ENCODE results near the gene NUP35. TPM values are rescaled to one million over a fixed set of nuclear protein-coding genes. Genes with fewer than 3 reads are reported as not detected.

NUP35 gene
- polyA plus RNA-seq, 1 donor from 2014 or later, result 40.7 TPM

- no peaks in the 10 kb centered on the region for H3K9me3 ChIP-seq (ENCODE audit: low read length)
- no peaks in the 10 kb centered on the region for H3F3A ChIP-seq (ENCODE audit: insufficient read depth, low read length, poor library complexity, severe bottlenecking)
Measured at GRCh38 chr2:183195397-183195796, 71.2 kb downstream of the NUP35 start.

GRCh38 chr2:183195998-183196409 is 71.8 kb downstream of the NUP35 start:
- no peaks in the 10 kb centered on the region for H3F3A ChIP-seq (ENCODE audit: insufficient read depth, low read length, poor library complexity, severe bottlenecking)
- H4K20me1 ChIP-seq (ENCODE audit: insufficient read depth), result no peaks in the 10 kb centered on the region
- no peaks in the 10 kb centered on the region for H3K79me2 ChIP-seq (replicated peaks; ENCODE audit: insufficient read depth, low read length)
- H2AFZ ChIP-seq (ENCODE audit: low read depth, low read length), result no peak overlapping the region
- no peaks in the 10 kb centered on the region for H3K9me3 ChIP-seq (ENCODE audit: low read length)
- H3K27me3 ChIP-seq (ENCODE audit: insufficient read depth, low read depth, low read length), result no peaks in the 10 kb centered on the region
- no peak overlapping the region for H3K9ac ChIP-seq (ENCODE audit: low read length)
- H3K27ac ChIP-seq (ENCODE audit: low read length), result no peak overlapping the region
- TF ChIP-seq EZH2 (IDR thresholded peaks at IDR 0.05; ENCODE audit: borderline replicate concordance, insufficient read depth, low read length, poor library complexity, severe bottlenecking), result no peak
- TF ChIP-seq POLR2AphosphoS5 (IDR thresholded peaks at IDR 0.05), result no peak
- TF ChIP-seq REST (IDR thresholded peaks at IDR 0.05; ENCODE audit: borderline replicate concordance), result no peak
- TF ChIP-seq TAF1 (IDR thresholded peaks at IDR 0.05; ENCODE audit: low read depth), result no peak
- no peak for TF ChIP-seq MXI1 (conservative IDR thresholded peaks at IDR 0.05; ENCODE audit: poor library complexity, severe bottlenecking)
- no peak for TF ChIP-seq SMC3 (conservative IDR thresholded peaks at IDR 0.05; ENCODE audit: poor library complexity)
- no peak overlapping the region for H3K4me3 ChIP-seq (ENCODE audit: low read length)
- peaks cover 4% of the 10 kb centered on the region for H3K36me3 ChIP-seq (ENCODE audit: insufficient read depth, low read length)
- H3K4me2 ChIP-seq (ENCODE audit: low read length), result no peak overlapping the region
- no peaks in the 10 kb centered on the region for H3K9me2 ChIP-seq (ENCODE audit: insufficient read depth, low read length)

More at GRCh38 chr2:183195397-183195796, 71.2 kb downstream of the NUP35 start:
- Histone ChIP-seq H2AFZ (ENCODE audit: low read depth, low read length) (no peak overlapping the region), H3K79me2 (replicated peaks; ENCODE audit: insufficient read depth, low read length) (no peaks in the 10 kb centered on the region), H4K20me1 (ENCODE audit: insufficient read depth) (no peaks in the 10 kb centered on the region), H3K9me2 (ENCODE audit: insufficient read depth, low read length) (no peaks in the 10 kb centered on the region), H3K4me2 (ENCODE audit: low read length) (no peak overlapping the region), H3K36me3 (ENCODE audit: insufficient read depth, low read length) (peaks cover 4% of the 10 kb centered on the region), H3K27me3 (ENCODE audit: insufficient read depth, low read depth, low read length) (no peaks in the 10 kb centered on the region), H3K9ac (ENCODE audit: low read length) (no peak overlapping the region), H3K4me3 (ENCODE audit: low read length) (no peak overlapping the region), H3K27ac (ENCODE audit: low read length) (no peak overlapping the region)
- no peak for TF ChIP-seq RAD21 (conservative IDR thresholded peaks at IDR 0.05)
- TF ChIP-seq MXI1 (conservative IDR thresholded peaks at IDR 0.05; ENCODE audit: poor library complexity, severe bottlenecking), result no peak
- TF ChIP-seq EP300 (conservative IDR thresholded peaks at IDR 0.05; ENCODE audit: poor library complexity, severe bottlenecking), result no peak

GRCh38 chr2:183204397-183204796 is 80.2 kb downstream of the NUP35 start:
- no peak for TF ChIP-seq EP300 (conservative IDR thresholded peaks at IDR 0.05; ENCODE audit: poor library complexity, severe bottlenecking)
- TF ChIP-seq RAD21 (conservative IDR thresholded peaks at IDR 0.05), result no peak
- no peak for TF ChIP-seq EZH2 (IDR thresholded peaks at IDR 0.05; ENCODE audit: borderline replicate concordance, insufficient read depth, low read length, poor library complexity, severe bottlenecking)
- no peak for TF ChIP-seq MXI1 (conservative IDR thresholded peaks at IDR 0.05; ENCODE audit: poor library complexity, severe bottlenecking)
- no peak for TF ChIP-seq TAF1 (IDR thresholded peaks at IDR 0.05; ENCODE audit: low read depth)
- TF ChIP-seq REST (IDR thresholded peaks at IDR 0.05; ENCODE audit: borderline replicate concordance), result no peak
- no peak for TF ChIP-seq POLR2AphosphoS5 (IDR thresholded peaks at IDR 0.05)
- no peak for TF ChIP-seq SMC3 (conservative IDR thresholded peaks at IDR 0.05; ENCODE audit: poor library complexity)
- TF ChIP-seq CTCF (IDR thresholded peaks at IDR 0.05; ENCODE audit: poor library complexity, severe bottlenecking), result no peak
- H4K20me1 ChIP-seq (ENCODE audit: insufficient read depth), result no peaks in the 10 kb centered on the region
- H3K27ac ChIP-seq (ENCODE audit: low read length), result no peak overlapping the region
- no peaks in the 10 kb centered on the region for H3K36me3 ChIP-seq (ENCODE audit: insufficient read depth, low read length)
- H3K9me3 ChIP-seq (ENCODE audit: low read length), result no peaks in the 10 kb centered on the region
- no peak overlapping the region for H3K4me2 ChIP-seq (ENCODE audit: low read length)
- H2AFZ ChIP-seq (ENCODE audit: low read depth, low read length), result no peak overlapping the region
- no peaks in the 10 kb centered on the region for H3F3A ChIP-seq (ENCODE audit: insufficient read depth, low read length, poor library complexity, severe bottlenecking)
- no peak overlapping the region for H3K9ac ChIP-seq (ENCODE audit: low read length)
- H3K9me2 ChIP-seq (ENCODE audit: insufficient read depth, low read length), result no peaks in the 10 kb centered on the region
- no peaks in the 10 kb centered on the region for H3K27me3 ChIP-seq (ENCODE audit: insufficient read depth, low read depth, low read length)
- no peaks in the 10 kb centered on the region for H3K79me2 ChIP-seq (replicated peaks; ENCODE audit: insufficient read depth, low read length)
- no peak overlapping the region for H3K4me3 ChIP-seq (ENCODE audit: low read length)
